AG09309 (cell line): ENCODE results near the gene POU6F2.

Experiments used
- DNase-seq: peaks from one replicate; pipeline ENCODE4 v3.0.0-alpha.2; 2010; ENCODE audit warnings: low read depth
- H3K4me3 ChIP-seq: 2 replicates; pipeline ENCODE4 v1.5.1; 2011; ENCODE audit warnings: mild to moderate bottlenecking, low read depth, low read length, moderate library complexity; ENCODE audit not compliant: control insufficient read depth
- TF ChIP-seq, protein P1 (sequence below): IDR thresholded peaks from 2 replicates; pipeline ENCODE4 v1.5.1; 2011; ENCODE audit warnings: mild to moderate bottlenecking, low read depth, low read length, inconsistent platforms; ENCODE audit not compliant: insufficient read depth, control insufficient read depth; ENCODE audit errors: missing control alignments

Gene POU6F2

DNA sequence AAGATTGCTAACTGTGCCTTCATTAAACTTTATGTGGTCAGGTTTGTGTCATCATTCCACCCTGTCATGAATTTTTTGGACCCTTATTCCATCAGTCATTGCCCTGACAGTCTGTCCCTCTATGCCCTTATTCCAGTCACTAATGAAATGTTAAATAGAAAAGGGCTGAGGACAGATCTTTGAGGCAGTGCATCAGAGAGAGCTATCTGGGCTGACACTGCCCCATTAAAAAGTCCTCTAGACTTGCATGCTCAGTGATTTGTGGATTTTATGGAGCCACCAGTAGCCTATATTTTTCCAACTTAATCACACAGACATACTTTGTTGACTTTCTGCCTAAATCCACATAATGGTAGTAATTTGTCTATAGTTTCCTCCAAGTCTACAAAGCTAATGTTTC, 323.8 kb downstream of the POU6F2 start:
- H3K4me3 ChIP-seq: no peak overlapping the region
- no peak for DNase-seq

DNA sequence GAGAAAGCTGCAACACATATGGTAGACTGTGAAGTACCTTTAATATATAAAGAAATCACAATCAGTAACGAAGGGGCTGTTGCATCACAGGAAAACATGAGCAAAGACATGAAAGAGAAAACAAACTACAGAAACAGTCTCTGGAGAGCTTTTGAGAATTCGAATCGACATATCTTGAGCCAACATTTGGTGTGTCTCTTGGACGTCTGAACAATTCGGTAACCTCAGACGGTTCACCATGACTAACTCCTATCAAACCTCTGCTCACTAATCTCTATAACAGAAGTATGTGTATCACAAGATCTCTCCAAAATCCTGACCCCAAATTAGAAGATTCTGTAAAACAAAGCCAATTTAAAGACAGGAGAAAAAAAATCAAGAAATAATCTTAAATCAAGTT, 326.5 kb downstream of the POU6F2 start:
- TF ChIP-seq, protein P1, sequence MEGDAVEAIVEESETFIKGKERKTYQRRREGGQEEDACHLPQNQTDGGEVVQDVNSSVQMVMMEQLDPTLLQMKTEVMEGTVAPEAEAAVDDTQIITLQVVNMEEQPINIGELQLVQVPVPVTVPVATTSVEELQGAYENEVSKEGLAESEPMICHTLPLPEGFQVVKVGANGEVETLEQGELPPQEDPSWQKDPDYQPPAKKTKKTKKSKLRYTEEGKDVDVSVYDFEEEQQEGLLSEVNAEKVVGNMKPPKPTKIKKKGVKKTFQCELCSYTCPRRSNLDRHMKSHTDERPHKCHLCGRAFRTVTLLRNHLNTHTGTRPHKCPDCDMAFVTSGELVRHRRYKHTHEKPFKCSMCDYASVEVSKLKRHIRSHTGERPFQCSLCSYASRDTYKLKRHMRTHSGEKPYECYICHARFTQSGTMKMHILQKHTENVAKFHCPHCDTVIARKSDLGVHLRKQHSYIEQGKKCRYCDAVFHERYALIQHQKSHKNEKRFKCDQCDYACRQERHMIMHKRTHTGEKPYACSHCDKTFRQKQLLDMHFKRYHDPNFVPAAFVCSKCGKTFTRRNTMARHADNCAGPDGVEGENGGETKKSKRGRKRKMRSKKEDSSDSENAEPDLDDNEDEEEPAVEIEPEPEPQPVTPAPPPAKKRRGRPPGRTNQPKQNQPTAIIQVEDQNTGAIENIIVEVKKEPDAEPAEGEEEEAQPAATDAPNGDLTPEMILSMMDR: no peak
- DNase-seq: no peak
- no peak overlapping the region for H3K4me3 ChIP-seq

More for the DNA sequence above, 323.8 kb downstream of the POU6F2 start:
- TF ChIP-seq, protein P1: no peak

DNA sequence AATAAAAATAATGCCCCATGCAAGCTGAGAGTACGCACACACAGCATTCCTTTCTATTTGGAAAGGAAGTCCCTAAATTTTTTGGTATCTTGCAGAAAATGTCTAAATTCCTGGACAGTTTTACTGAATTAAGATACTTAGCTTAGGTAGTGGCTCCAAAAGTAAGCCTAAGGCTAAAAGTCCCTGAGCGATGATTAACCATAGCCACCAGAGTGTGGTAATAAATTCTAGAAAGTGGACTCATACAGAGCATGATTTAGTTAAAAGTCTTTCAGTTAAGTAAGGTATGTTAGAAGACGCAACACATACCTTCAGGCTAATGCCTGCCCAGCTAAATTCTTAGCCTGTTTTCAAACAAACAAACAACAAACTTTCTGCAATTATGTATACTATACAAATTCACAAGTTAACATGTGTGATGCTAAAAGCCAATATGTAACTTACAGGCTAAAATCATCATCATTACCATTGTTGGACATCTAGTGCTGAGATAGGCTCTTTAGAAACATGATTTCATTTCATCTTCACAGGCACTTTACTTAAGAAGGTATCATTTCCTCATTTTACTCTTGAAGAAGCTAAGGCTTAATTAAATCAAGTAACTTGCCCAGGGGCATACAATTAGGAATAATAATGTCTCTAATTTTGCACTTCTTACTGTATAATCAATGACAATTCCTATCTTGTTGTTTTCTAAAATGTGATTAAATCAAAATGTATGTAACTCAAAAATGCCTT, 327.1 kb downstream of the POU6F2 start:
- no peak for DNase-seq
- TF ChIP-seq, protein P1: no peak
- no peak overlapping the region for H3K4me3 ChIP-seq

DNA sequence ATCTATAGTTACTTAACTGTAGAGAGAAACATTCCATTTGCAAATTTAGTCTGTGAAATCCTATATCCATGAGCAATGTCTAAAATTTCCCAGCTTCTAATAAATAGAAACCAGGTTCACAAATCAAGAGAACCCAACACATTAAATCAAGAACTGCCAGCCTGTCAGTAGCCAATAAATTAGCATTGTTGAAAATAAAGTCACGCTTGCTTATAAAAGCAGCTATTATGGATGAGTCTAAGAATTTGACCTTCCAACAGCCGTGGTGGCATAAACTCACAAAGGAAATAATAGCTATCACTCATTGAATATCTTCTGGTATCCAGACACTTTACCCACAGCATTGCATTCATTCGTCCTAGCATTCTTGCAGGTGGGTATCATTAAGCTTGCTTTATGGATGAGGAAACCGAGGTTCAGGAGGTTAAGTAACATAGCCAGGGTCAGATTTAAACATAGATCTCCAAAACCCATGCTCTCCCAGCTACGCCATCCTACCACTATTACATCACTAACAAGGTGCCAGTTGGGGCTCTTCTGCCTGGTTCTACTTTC, 328.4 kb downstream of the POU6F2 start:
- DNase-seq: no peak

DNA sequence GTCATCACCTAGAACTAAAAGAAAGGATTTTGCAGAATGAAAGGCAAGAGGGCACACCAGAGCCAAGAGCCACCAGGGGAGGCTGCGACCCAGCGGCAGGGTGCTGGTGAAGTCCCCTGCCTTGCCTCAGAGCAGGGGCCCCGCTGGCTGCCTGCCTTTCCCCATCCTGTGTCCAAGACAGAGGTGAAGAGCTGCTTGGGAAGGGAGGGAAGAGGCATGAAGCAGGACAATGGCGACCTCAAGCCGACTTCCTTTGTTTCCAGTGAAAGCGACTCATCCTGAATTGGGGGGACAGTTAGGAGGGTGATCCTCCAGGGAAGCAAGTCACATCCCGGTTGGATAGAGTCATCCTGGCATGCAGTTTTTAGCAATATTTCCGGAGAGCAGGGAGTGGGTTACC, 333.0 kb downstream of the POU6F2 start:
- TF ChIP-seq, protein P1: no peak
- DNase-seq: no peak
- no peak overlapping the region for H3K4me3 ChIP-seq

More for the DNA sequence above, 328.4 kb downstream of the POU6F2 start:
- H3K4me3 ChIP-seq: no peak overlapping the region
- TF ChIP-seq, protein P1: no peak

DNA sequence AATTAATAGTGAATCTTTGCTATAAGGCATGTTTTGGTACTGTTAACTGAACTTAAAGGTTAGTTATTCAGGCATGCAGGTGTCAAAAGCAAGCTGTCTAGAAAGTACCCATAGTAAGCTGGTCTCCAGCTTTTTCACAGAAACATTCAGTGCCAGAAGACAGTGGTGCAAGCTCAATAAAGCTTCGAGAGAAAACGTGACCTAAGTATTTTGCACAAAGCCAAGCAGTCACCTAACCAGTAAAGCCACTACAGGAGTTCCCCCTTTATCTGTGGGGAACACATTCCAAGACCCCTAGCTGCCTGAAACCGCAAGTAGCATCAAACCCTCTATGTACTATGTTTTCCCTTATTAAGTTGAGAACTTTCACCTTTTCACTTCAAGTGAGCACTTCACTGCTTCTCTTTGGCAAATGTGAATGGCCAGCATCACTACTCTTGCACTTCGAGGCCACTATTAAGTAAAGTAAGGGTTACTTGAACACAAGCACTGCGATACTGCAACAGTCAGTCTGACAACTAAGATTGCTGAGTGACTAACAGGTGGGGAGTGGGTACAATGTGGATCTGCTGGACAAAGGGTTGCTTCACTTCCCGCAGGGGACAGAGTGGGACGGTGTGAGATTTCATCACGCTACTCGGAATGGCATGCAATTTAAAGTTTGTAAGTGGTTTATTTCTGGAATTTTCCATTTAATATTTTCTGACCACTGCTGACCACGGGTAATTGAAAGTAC, 334.7 kb downstream of the POU6F2 start:
- TF ChIP-seq, protein P1: no peak
- no peak for DNase-seq
- no peak overlapping the region for H3K4me3 ChIP-seq
